ENCODE results near the gene LRRFIP2.
"Not testable (repeated sequence)": the region's sequence is repeated elsewhere in the genome, so short reads cannot be mapped to it uniquely, and the experiment has no call there.

The LRRFIP2 gene

GRCh38 chr3:37144806-37145205 is 29.6 kb downstream of the LRRFIP2 start:
- DNase-seq (ENCODE audit: low read depth): no peak

- no peak for DNase-seq (ENCODE audit: low read depth)
Measured at GRCh38 chr3:37143821-37144220, 30.6 kb downstream of the LRRFIP2 start.

- no peak for DNase-seq (ENCODE audit: low read depth)
Measured at GRCh38 chr3:37141676-37142075, 32.7 kb downstream of the LRRFIP2 start.

GRCh38 chr3:37140899-37141541 is 33.4 kb downstream of the LRRFIP2 start:
- no peak for DNase-seq (ENCODE audit: low read depth)

- no peak for DNase-seq (ENCODE audit: low read depth)
Measured at GRCh38 chr3:37139567-37140052, 34.8 kb downstream of the LRRFIP2 start.

- no peak for DNase-seq (ENCODE audit: low read depth)
Measured at GRCh38 chr3:37138816-37139215, 35.6 kb downstream of the LRRFIP2 start.

GRCh38 chr3:37137516-37137915 is 36.9 kb downstream of the LRRFIP2 start:
- DNase-seq (ENCODE audit: low read depth): no peak

GRCh38 chr3:37136067-37136466 is 38.3 kb downstream of the LRRFIP2 start:
- no peak for DNase-seq (ENCODE audit: low read depth)

- DNase-seq (ENCODE audit: low read depth): no peak
Measured at GRCh38 chr3:37135561-37135960, 38.8 kb downstream of the LRRFIP2 start.

GRCh38 chr3:37132334-37132733 is 42.0 kb downstream of the LRRFIP2 start:
- no peak for DNase-seq (ENCODE audit: low read depth)

- DNase-seq (ENCODE audit: low read depth): no peak
Measured at GRCh38 chr3:37131860-37132144, 42.6 kb downstream of the LRRFIP2 start.

- DNase-seq (ENCODE audit: low read depth): no peak
Measured at GRCh38 chr3:37130984-37131859, 43.2 kb downstream of the LRRFIP2 start.

- no peak for DNase-seq (ENCODE audit: low read depth)
Measured at GRCh38 chr3:37130448-37130847, 43.9 kb downstream of the LRRFIP2 start.

GRCh38 chr3:37129871-37130270 is 44.5 kb downstream of the LRRFIP2 start:
- DNase-seq (ENCODE audit: low read depth): no peak

GRCh38 chr3:37127340-37127739 is 47.0 kb downstream of the LRRFIP2 start:
- no peak for DNase-seq (ENCODE audit: low read depth)

- DNase-seq (ENCODE audit: low read depth): no peak
Measured at GRCh38 chr3:37126856-37127255, 47.5 kb downstream of the LRRFIP2 start.

GRCh38 chr3:37125195-37126073 is 48.9 kb downstream of the LRRFIP2 start:
- DNase-seq (ENCODE audit: low read depth): no peak

- no peak for DNase-seq (ENCODE audit: low read depth)
Measured at GRCh38 chr3:37124435-37124834, 49.9 kb downstream of the LRRFIP2 start.

GRCh38 chr3:37123292-37123691 is 51.1 kb downstream of the LRRFIP2 start:
- no peak for DNase-seq (ENCODE audit: low read depth)

- DNase-seq (ENCODE audit: low read depth): not testable (repeated sequence)
Measured at GRCh38 chr3:37122069-37122468, 52.3 kb downstream of the LRRFIP2 start.

- DNase-seq (ENCODE audit: low read depth): no peak
Measured at GRCh38 chr3:37118163-37118562, 56.2 kb downstream of the LRRFIP2 start.

- no peak for DNase-seq (ENCODE audit: low read depth)
Measured at GRCh38 chr3:37117548-37117947, 56.8 kb downstream of the LRRFIP2 start.

GRCh38 chr3:37116998-37117397 is 57.4 kb downstream of the LRRFIP2 start:
- no peak for DNase-seq (ENCODE audit: low read depth)

Data from stimulated activated CD8-positive, alpha-beta memory T cell treated with anti-CD3 and anti-CD28 coated beads, Interleukin-12 subunit alpha, Interleukin-12 subunit beta, amount 100 ng/mL, for 1 hour (primary cell).